Activated T-cell treated with anti-CD3 and anti-CD28 coated beads, Interleukin-2, amount 50 U/mL, for 72 hours (primary cell): ENCODE data around the gene SLC47A2. TPM values are rescaled to one million over a fixed set of nuclear protein-coding genes. Genes with fewer than 3 reads are reported as not detected.

Source experiments
- ATAC-seq, 2 donors: fragments of 150-1000 bp; cut with Tn5 transposase; replicated peaks in 1 of 2; 2 replicates each; pipeline ENCODE4 v1.10.0; 2021; ENCODE audit warnings: moderate library complexity in 2 of 2, mild to moderate bottlenecking in 1 of 2
- DNase-seq, 2 donors: peaks; one replicate each; pipeline ENCODE4 v3.0.0; 2021 to 2022; ENCODE audit warnings: mixed read lengths in 1 of 2
- H3K27ac Mint-ChIP-seq: one replicate; pipeline ENCODE4 v1.8.0; 2022; ENCODE audit warnings: mild to moderate bottlenecking, moderate library complexity, mixed read lengths
- H3K27me3 Mint-ChIP-seq: one replicate; pipeline ENCODE4 v1.8.0; 2022; ENCODE audit warnings: low read depth, mixed read lengths
- H3K36me3 Mint-ChIP-seq, 2 donors: one replicate each; pipeline ENCODE4 v1.8.0; 2022; ENCODE audit warnings: mixed read lengths in 2 of 2, mild to moderate bottlenecking in 1 of 2; ENCODE audit not compliant: insufficient read depth in 2 of 2
- H3K4me1 Mint-ChIP-seq: one replicate; pipeline ENCODE4 v1.8.0; 2022; ENCODE audit warnings: low read depth, mixed read lengths
- H3K4me3 Mint-ChIP-seq, 2 donors: one replicate each; pipeline ENCODE4 v1.8.0; 2022; ENCODE audit warnings: mild to moderate bottlenecking in 2 of 2, mixed read lengths in 2 of 2, moderate library complexity in 2 of 2
- H3K9me3 Mint-ChIP-seq, 2 donors: one replicate each; pipeline ENCODE4 v1.8.0; 2022; ENCODE audit warnings: mixed read lengths in 2 of 2
- total RNA-seq, 2 donors: library from RNA; stranded (reverse); gene quantifications; one replicate each; pipeline ENCODE4 v1.2.3, GENCODE V29; 2022

Gene SLC47A2
- total RNA-seq, 2 donors from 2014 or later: not detected

- no peaks in the 10 kb centered on the region for H3K36me3 Mint-ChIP-seq
- ATAC-seq: no peak
Measured at GRCh38 chr17:19718041-19718612, 1.7 kb upstream of the SLC47A2 start.

GRCh38 chr17:19717411-19717908 lies 1.1 kb upstream of the SLC47A2 start:
- H3K27ac Mint-ChIP-seq: no peak overlapping the region
- H3K9me3 Mint-ChIP-seq: no peaks in the 10 kb centered on the region
- DNase-seq (no peak), ATAC-seq (no peak)
- no peaks in the 10 kb centered on the region for H3K4me1 Mint-ChIP-seq
- no peaks in the 10 kb centered on the region for H3K36me3 Mint-ChIP-seq
- H3K4me3 Mint-ChIP-seq: no peak overlapping the region
- H3K27me3 Mint-ChIP-seq: no peaks in the 10 kb centered on the region

More at GRCh38 chr17:19718041-19718612, 1.7 kb upstream of the SLC47A2 start:
- H3K27me3 Mint-ChIP-seq: no peaks in the 10 kb centered on the region
- no peak overlapping the region for H3K4me3 Mint-ChIP-seq
- H3K9me3 Mint-ChIP-seq: no peaks in the 10 kb centered on the region
- no peak for DNase-seq
- no peak overlapping the region for H3K27ac Mint-ChIP-seq
- no peaks in the 10 kb centered on the region for H3K4me1 Mint-ChIP-seq

DNA sequence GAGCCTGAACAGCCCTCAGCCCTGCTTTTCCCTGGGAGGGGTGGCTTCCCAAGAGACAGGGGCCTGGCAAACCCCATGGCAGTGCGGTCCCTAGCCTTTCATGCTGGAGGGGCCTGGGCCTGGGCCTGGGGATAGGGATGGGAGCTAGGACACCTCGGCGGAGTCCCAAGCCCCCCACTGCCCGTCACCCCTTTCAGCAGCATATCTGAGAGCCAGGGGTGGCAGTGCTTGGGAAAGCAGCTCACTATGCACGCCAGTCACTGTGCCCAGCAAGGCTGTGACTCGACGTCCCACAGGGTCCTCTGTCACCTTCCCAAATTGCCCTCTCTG lies 612 bp upstream of the SLC47A2 start:
- no peaks in the 10 kb centered on the region for H3K36me3 Mint-ChIP-seq
- H3K27ac Mint-ChIP-seq: no peak overlapping the region
- no peak overlapping the region for H3K4me3 Mint-ChIP-seq
- ATAC-seq (no peak), DNase-seq (no peak)
- H3K27me3 Mint-ChIP-seq: no peaks in the 10 kb centered on the region
- H3K9me3 Mint-ChIP-seq: no peaks in the 10 kb centered on the region
- no peaks in the 10 kb centered on the region for H3K4me1 Mint-ChIP-seq

- no peak for DNase-seq
- H3K27ac Mint-ChIP-seq: no peak overlapping the region
- H3K36me3 Mint-ChIP-seq: no peaks in the 10 kb centered on the region
- no peaks in the 10 kb centered on the region for H3K4me1 Mint-ChIP-seq
- H3K4me3 Mint-ChIP-seq: no peak overlapping the region
- no peaks in the 10 kb centered on the region for H3K9me3 Mint-ChIP-seq
- no peaks in the 10 kb centered on the region for H3K27me3 Mint-ChIP-seq
- ATAC-seq: no peak
Measured at GRCh38 chr17:19714542-19715411, 1.6 kb downstream of the SLC47A2 start.

DNA sequence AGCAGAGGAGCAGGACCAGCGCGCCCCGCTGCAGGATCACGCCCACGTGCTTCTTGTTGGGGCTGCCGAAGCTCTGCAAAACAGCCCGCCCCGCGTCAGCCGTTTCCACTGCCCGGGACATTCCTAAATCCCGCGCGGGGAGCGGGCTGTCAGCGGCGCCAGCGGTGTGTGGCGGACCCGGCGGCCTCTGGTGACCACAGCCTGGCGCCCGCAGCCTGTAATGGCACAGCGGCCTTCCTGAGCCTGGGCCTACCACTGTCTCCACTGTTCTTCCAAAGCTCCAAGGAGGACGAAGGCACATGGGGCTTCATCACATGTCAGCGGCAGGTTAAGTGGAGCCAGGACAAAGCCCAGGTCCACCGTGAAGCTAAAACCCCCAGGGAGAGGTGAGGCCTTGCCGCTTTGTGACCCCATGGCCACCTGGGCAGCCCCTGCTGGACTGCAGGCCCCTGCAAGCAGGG lies 2.5 kb downstream of the SLC47A2 start:
- Mint-ChIP-seq H3K9me3 (no peaks in the 10 kb centered on the region), H3K27me3 (no peaks in the 10 kb centered on the region), H3K4me1 (no peaks in the 10 kb centered on the region), H3K36me3 (no peaks in the 10 kb centered on the region), H3K4me3 (no peak overlapping the region), H3K27ac (no peak overlapping the region)
- DNase-seq (no peak), ATAC-seq (no peak)

GRCh38 chr17:19713462-19713861 lies 2.9 kb downstream of the SLC47A2 start:
- no peak for DNase-seq
- Mint-ChIP-seq H3K4me1 (no peaks in the 10 kb centered on the region), H3K27me3 (no peaks in the 10 kb centered on the region), H3K27ac (no peak overlapping the region), H3K9me3 (no peaks in the 10 kb centered on the region), H3K36me3 (no peaks in the 10 kb centered on the region), H3K4me3 (no peak overlapping the region)
- no peak for ATAC-seq

GRCh38 chr17:19712436-19713004 lies 3.9 kb downstream of the SLC47A2 start:
- ATAC-seq (no peak), DNase-seq (no peak)
- Mint-ChIP-seq H3K4me1 (no peaks in the 10 kb centered on the region), H3K27me3 (no peaks in the 10 kb centered on the region), H3K4me3 (no peak overlapping the region), H3K9me3 (no peaks in the 10 kb centered on the region), H3K36me3 (no peaks in the 10 kb centered on the region), H3K27ac (no peak overlapping the region)

DNA sequence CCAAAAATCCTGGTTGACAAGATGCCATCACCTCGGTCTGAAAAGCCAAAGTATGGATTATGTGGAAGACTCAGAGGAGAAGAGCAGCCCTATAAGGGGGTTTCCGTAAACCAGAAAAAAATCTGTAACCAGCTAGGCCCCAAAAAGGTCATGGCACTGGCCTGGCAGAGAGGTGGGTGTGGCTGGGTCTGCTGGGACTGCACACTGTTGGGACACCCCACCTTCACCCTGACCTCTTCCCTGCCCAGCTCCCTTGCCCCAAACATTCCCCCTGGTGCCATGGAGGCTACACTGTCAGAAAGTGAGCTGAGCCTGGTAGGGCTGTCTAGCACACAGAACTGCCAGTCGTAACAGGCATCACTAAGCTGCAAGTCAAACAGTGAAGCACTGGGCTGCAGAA lies 6.5 kb downstream of the SLC47A2 start:
- Mint-ChIP-seq H3K9me3 (no peaks in the 10 kb centered on the region), H3K27me3 (no peaks in the 10 kb centered on the region), H3K4me1 (no peaks in the 10 kb centered on the region), H3K36me3 (no peaks in the 10 kb centered on the region), H3K27ac (no peak overlapping the region), H3K4me3 (no peak overlapping the region)
- ATAC-seq (no peak), DNase-seq (no peak)

- Mint-ChIP-seq H3K4me1 (no peaks in the 10 kb centered on the region), H3K27me3 (no peaks in the 10 kb centered on the region), H3K9me3 (no peaks in the 10 kb centered on the region), H3K36me3 (no peaks in the 10 kb centered on the region), H3K27ac (no peak overlapping the region), H3K4me3 (no peak overlapping the region)
- DNase-seq: no peak
- ATAC-seq: no peak
Measured at GRCh38 chr17:19708431-19709175, 7.8 kb downstream of the SLC47A2 start.

GRCh38 chr17:19707728-19708221 lies 8.6 kb downstream of the SLC47A2 start:
- ATAC-seq (no peak), DNase-seq (no peak)
- Mint-ChIP-seq H3K27me3 (no peaks in the 10 kb centered on the region), H3K9me3 (no peaks in the 10 kb centered on the region), H3K36me3 (no peaks in the 10 kb centered on the region), H3K4me1 (no peaks in the 10 kb centered on the region), H3K27ac (no peak overlapping the region), H3K4me3 (no peak overlapping the region)

DNA sequence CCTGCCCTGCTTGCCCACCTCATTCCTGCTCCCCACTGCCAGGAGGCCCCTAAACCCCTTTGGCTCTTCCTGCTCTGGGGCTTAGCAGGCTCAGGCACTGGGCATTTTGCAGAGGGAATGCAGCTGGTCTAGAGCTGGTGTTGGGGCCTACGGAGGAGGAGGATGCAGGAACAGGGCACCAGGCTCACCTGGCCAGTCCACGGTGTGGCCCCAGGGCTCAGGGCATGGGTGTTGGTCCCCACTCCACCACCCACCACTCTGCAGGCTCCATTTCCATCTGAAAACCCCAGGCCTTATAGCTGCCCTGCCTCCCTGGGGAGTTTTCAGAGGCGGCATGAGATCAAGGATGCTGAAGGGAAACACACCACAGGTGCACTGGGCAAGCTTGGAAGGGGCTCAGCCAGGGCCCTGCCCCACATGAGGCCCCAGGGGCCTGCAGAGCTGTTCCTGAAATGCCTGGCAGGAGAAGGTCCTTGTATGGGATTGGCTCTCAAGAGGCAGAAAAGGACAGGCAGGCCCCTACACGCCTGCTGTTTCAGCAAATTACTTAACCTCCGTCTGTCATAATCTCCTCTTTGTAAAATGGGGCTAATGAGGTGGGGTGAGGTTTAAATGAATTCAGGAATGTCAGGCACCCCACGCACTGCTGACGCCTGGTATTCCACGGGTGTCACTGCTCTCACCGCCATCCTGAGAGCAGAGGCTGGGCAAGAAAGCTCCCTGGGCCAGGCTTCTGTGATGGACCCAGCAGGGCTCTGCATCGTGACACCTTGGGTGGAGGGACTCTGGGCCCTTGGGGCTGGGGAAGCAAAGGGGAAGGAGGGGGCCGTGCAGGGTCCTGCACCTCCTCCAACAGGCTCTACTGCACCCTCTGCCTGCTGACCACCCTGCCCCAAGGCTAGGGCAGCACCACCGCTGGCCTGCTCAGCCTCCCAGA lies 9.3 kb downstream of the SLC47A2 start:
- Mint-ChIP-seq H3K36me3 (no peaks in the 10 kb centered on the region), H3K4me1 (no peaks in the 10 kb centered on the region), H3K27me3 (no peaks in the 10 kb centered on the region), H3K9me3 (no peaks in the 10 kb centered on the region), H3K4me3 (no peak overlapping the region), H3K27ac (no peak overlapping the region)
- ATAC-seq: no peak
- no peak for DNase-seq
